ENCODE results near the gene CTSV. TPM values are rescaled to one million over a fixed set of nuclear protein-coding genes. Genes with fewer than 3 reads are reported as not detected.
A peak's percentile ranks its signal among the peaks of the same experiment; 100 is the strongest.
"Not testable (repeated sequence)": the region's sequence is repeated elsewhere in the genome, so short reads cannot be mapped to it uniquely, and the experiment has no call there.

Gene CTSV
- total RNA-seq, 1 experiment from 2014 or later: 82.2 TPM

DNA sequence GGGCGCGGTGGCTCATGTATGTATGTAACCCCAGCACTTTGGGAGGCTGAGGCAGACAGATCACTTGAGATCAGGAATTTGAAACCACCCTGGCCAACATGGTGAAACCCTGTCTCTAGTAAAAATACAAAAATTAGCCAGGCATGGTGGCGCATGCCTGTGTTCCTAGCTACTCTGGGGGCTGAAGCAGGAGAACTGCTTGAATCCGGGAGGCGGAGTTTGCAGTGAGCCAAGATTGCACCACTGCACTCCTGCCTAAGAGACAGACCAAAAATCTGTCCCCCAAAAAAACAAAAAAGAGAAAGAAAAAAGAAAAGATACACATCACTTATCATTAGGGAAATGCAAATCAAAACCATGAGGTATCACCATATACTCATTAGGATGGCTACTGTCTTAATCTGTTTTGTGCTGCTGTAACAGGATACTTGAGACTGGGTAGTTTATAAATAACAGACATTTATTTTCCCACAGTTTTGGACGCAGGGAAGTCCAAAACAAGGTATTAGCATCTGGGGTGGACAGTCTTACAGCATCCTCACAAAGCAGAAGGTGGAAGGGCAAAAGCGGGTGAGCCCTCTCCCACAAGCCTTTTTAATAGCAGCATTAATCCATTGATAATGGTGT lies 55.3 kb downstream of the CTSV start:
- H3K27ac ChIP-seq (ENCODE audit: insufficient read length, low read depth, low read length); H4K8ac ChIP-seq (replicated peaks; ENCODE audit: insufficient read length, low read depth, low read length); H3K79me2 ChIP-seq (ENCODE audit: insufficient read depth, low read length); H3K56ac ChIP-seq (ENCODE audit: insufficient read length, low read depth, low read length); H3K4me2 ChIP-seq (ENCODE audit: insufficient read depth, insufficient read length, low read length); H3K4me3 Mint-ChIP-seq; H2BK120ac ChIP-seq (ENCODE audit: low read depth, low read length, poor library complexity, severe bottlenecking); H2AK5ac ChIP-seq (ENCODE audit: insufficient read length, low read length); H2BK15ac ChIP-seq (ENCODE audit: low read depth, low read length); DNase-seq; H3K27me3 Mint-ChIP-seq (ENCODE audit: low read depth); H3T11ph ChIP-seq (ENCODE audit: low read length); H3K23me2 ChIP-seq (ENCODE audit: insufficient read length, low read depth, low read length, poor library complexity, severe bottlenecking); H3K23ac ChIP-seq (ENCODE audit: insufficient read length, low read depth, low read length); H3K4me1 ChIP-seq (ENCODE audit: insufficient read depth, low read length); H4K5ac ChIP-seq (ENCODE audit: insufficient read length, low read depth, low read length); H2BK5ac ChIP-seq (ENCODE audit: insufficient read length, low read length); H4K91ac ChIP-seq (ENCODE audit: insufficient read length, low read depth, low read length); H3K18ac ChIP-seq (ENCODE audit: insufficient read length, low read depth, low read length); H3K9me3 ChIP-seq (ENCODE audit: control insufficient read depth, low read depth, low read length); H3K36me3 Mint-ChIP-seq (ENCODE audit: insufficient read depth in 1 of 3, low read depth in 3 of 3); H2AFZ ChIP-seq (ENCODE audit: low read length); H3K14ac ChIP-seq (ENCODE audit: insufficient read depth, low read length); H3K9me3 Mint-ChIP-seq; H2BK12ac ChIP-seq (ENCODE audit: insufficient read length, low read depth, low read length); H3K4ac ChIP-seq (ENCODE audit: low read depth, low read length); H3K79me1 ChIP-seq (ENCODE audit: insufficient read depth, low read depth, low read length, poor library complexity, severe bottlenecking); H3K27me3 ChIP-seq (ENCODE audit: insufficient read depth, low read length); H4K20me1 ChIP-seq (ENCODE audit: control insufficient read depth, insufficient read depth, insufficient read length); H2BK20ac ChIP-seq (ENCODE audit: low read depth, low read length, poor library complexity, severe bottlenecking); H3K9ac ChIP-seq (ENCODE audit: extremely low read depth, insufficient read length, low read length): not testable (repeated sequence)
- no CpG with 5 or more reads among the region's 7 CpGs for WGBS (ENCODE audit: extremely low coverage, insufficient read length, low lambda C conversion rate)
- Mint-ChIP-seq H3K4me1 (peaks cover 14 to 16% of the 10 kb centered on the region in 2 experiments), H3K27ac (peak overlapping the region in 2 of 3 experiments; percentile 47; a peak in 3 of 7 replicates)

Other genes with a start within 250 kb of the CTSV start
- 4.7 and 4.9 TPM in 2 replicates for gene ZNF782, start 184.6 kb downstream of the CTSV start, total RNA-seq (2021)
- 0.48 and 0.57 TPM in 2 replicates for gene NUTM2G, start 110.3 kb downstream of the CTSV start, total RNA-seq (2021)

All from H9 (cell line).